Spleen (tissue), 7 donors: ENCODE results near the gene LCN10.

Experiments used
- POLR2A ChIP-seq, 3 donors: fragments of 450-650 bp; IDR thresholded peaks; one replicate each; pipeline ENCODE4 v1.5.1; 2017; ENCODE audit warnings: antibody characterized with exemption in 3 of 3, mild to moderate bottlenecking in 1 of 3
- TF ChIP-seq, protein P1 (sequence below), 11 experiments: fragments of 200-600 bp in 7 of 11; fragments of 450-650 bp in 4 of 11; sonication (generic) in 4 of 11; IDR thresholded peaks in 8 of 11; conservative IDR thresholded peaks in 3 of 11; 1 replicate in 7 of 11; 2 replicates in 4 of 11; pipeline versions ENCODE4 v1.4.0 to v1.8.0; 2016 to 2021; ENCODE audit warnings: antibody characterized with exemption in 11 of 11, inconsistent platforms in 4 of 11, mild to moderate bottlenecking in 1 of 11
- donor health status: DM: no; HTN: no; CAD: no; lungs with moderate emphysema.
- donor health status: DM: no; HTN: no; CAD: no.
- donor health status: DM: no; HTN: no; CAD: no.

DNA sequence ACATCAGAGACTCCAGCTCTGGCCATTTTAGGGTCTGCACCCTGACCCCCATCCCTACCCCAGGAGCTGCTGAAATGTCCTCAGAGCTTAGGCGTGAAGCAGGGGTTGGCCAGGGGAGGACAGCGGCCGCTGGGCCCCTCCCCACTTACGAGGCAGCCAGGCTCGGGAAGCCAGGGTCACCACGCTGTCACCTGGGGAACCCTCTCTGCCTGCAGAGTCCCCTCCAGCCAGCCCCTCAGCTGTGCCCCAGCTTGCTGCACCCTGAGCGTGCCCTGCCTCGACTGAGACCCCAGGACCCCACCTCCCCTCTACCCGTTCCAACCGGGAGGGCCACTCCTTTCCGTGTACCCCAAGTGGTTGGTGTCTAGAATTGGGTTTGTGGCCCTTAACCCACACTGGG, 2.7 kb downstream of the LCN10 start:
- no peak for TF ChIP-seq POLR2A (IDR thresholded peaks at IDR 0.05)
- TF ChIP-seq, protein P1, sequence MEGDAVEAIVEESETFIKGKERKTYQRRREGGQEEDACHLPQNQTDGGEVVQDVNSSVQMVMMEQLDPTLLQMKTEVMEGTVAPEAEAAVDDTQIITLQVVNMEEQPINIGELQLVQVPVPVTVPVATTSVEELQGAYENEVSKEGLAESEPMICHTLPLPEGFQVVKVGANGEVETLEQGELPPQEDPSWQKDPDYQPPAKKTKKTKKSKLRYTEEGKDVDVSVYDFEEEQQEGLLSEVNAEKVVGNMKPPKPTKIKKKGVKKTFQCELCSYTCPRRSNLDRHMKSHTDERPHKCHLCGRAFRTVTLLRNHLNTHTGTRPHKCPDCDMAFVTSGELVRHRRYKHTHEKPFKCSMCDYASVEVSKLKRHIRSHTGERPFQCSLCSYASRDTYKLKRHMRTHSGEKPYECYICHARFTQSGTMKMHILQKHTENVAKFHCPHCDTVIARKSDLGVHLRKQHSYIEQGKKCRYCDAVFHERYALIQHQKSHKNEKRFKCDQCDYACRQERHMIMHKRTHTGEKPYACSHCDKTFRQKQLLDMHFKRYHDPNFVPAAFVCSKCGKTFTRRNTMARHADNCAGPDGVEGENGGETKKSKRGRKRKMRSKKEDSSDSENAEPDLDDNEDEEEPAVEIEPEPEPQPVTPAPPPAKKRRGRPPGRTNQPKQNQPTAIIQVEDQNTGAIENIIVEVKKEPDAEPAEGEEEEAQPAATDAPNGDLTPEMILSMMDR (IDR thresholded peaks at IDR 0.05 in 8 of 11, conservative IDR thresholded peaks at IDR 0.05 in 3 of 11): no peak
